Chondrocyte (in vitro differentiated cells): ENCODE data around the gene GALNT9. TPM values are rescaled to one million over a fixed set of nuclear protein-coding genes. Genes with fewer than 3 reads are reported as not detected.
"Not testable (repeated sequence)": the region's sequence is repeated elsewhere in the genome, so short reads cannot be mapped to it uniquely, and the experiment has no call there.

Source experiments
- DNase-seq: peaks from one replicate; pipeline ENCODE4 v3.0.0; 2021; ENCODE audit warnings: mixed read lengths, low spot score
- H3K27ac Mint-ChIP-seq: one replicate; pipeline ENCODE4 v1.8.0; 2021; ENCODE audit warnings: mild to moderate bottlenecking, moderate library complexity, mixed read lengths; ENCODE audit not compliant: unreplicated experiment
- H3K27me3 Mint-ChIP-seq: 2 replicates; pipeline ENCODE4 v1.8.0; 2021; ENCODE audit warnings: low read depth, mixed read lengths
- H3K36me3 Mint-ChIP-seq: 2 replicates; pipeline ENCODE4 v1.8.0; 2021; ENCODE audit warnings: low read depth, mixed read lengths
- H3K4me1 Mint-ChIP-seq: 2 replicates; pipeline ENCODE4 v1.8.0; 2021; ENCODE audit warnings: low read depth, mild to moderate bottlenecking, mixed read lengths
- H3K4me3 Mint-ChIP-seq: one replicate; pipeline ENCODE4 v1.8.0; 2021; ENCODE audit warnings: mild to moderate bottlenecking, moderate library complexity, mixed read lengths; ENCODE audit not compliant: unreplicated experiment
- H3K9me3 Mint-ChIP-seq: 2 replicates; pipeline ENCODE4 v1.8.0; 2021; ENCODE audit warnings: low read depth, mixed read lengths
- CTCF ChIP-seq: fragments of 200-600 bp; sonication (generic); IDR thresholded peaks from 2 replicates; pipeline ENCODE4 v1.5.0; 2021; ENCODE audit warnings: antibody characterized with exemption, mild to moderate bottlenecking, moderate library complexity
- total RNA-seq: library from RNA; stranded (reverse); gene quantifications from 3 replicates; pipeline ENCODE4 v1.2.1, GENCODE V29; 2021

GALNT9 gene
- total RNA-seq, 1 donor from 2014 or later: not detected

GRCh38 chr12:132308853-132309595 is 20.4 kb downstream of the GALNT9 start:
- no peaks in the 10 kb centered on the region for H3K4me1 Mint-ChIP-seq
- H3K36me3 Mint-ChIP-seq: peaks cover 10% of the 10 kb centered on the region
- H3K9me3 Mint-ChIP-seq: peaks cover 13% of the 10 kb centered on the region
- DNase-seq: peak; percentile 86
- no peak for TF ChIP-seq CTCF
- H3K27me3 Mint-ChIP-seq: peaks cover 29% of the 10 kb centered on the region
- no peak overlapping the region for H3K4me3 Mint-ChIP-seq
- no peak overlapping the region for H3K27ac Mint-ChIP-seq

GRCh38 chr12:132307976-132308852 is 21.2 kb downstream of the GALNT9 start:
- Mint-ChIP-seq H3K4me1 (no peaks in the 10 kb centered on the region), H3K27ac (no peak overlapping the region), H3K4me3 (no peak overlapping the region), H3K27me3 (peaks cover 29% of the 10 kb centered on the region), H3K36me3 (peaks cover 10% of the 10 kb centered on the region), H3K9me3 (peaks cover 13% of the 10 kb centered on the region)
- no peak for TF ChIP-seq CTCF
- no peak for DNase-seq

- Mint-ChIP-seq H3K4me1 (no peaks in the 10 kb centered on the region), H3K27me3 (peaks cover 36% of the 10 kb centered on the region)
Observed at GRCh38 chr12:132306885-132307191, 22.6 kb downstream of the GALNT9 start.

GRCh38 chr12:132305991-132306884 is 23.2 kb downstream of the GALNT9 start:
- no peak for TF ChIP-seq CTCF
- Mint-ChIP-seq H3K4me3 (no peak overlapping the region), H3K27me3 (peaks cover 36% of the 10 kb centered on the region), H3K27ac (no peak overlapping the region), H3K9me3 (peaks cover 5% of the 10 kb centered on the region), H3K36me3 (peaks cover 5% of the 10 kb centered on the region), H3K4me1 (no peaks in the 10 kb centered on the region)
- DNase-seq: peak; percentile 76

More at GRCh38 chr12:132306885-132307191, 22.6 kb downstream of the GALNT9 start:
- Mint-ChIP-seq H3K36me3 (peaks cover 8% of the 10 kb centered on the region), H3K27ac (no peak overlapping the region), H3K9me3 (peaks cover 11% of the 10 kb centered on the region), H3K4me3 (no peak overlapping the region)
- TF ChIP-seq CTCF: no peak
- no peak for DNase-seq

GRCh38 chr12:132305560-132305966 is 23.8 kb downstream of the GALNT9 start:
- no peaks in the 10 kb centered on the region for H3K4me1 Mint-ChIP-seq
- no peak overlapping the region for H3K27ac Mint-ChIP-seq
- H3K9me3 Mint-ChIP-seq: no peaks in the 10 kb centered on the region
- H3K27me3 Mint-ChIP-seq: peaks cover 36% of the 10 kb centered on the region
- peaks cover 2% of the 10 kb centered on the region for H3K36me3 Mint-ChIP-seq
- TF ChIP-seq CTCF: no peak
- peak; percentile 72 for DNase-seq
- no peak overlapping the region for H3K4me3 Mint-ChIP-seq

- not testable (repeated sequence) for H3K9me3 Mint-ChIP-seq, DNase-seq, H3K4me3 Mint-ChIP-seq, H3K36me3 Mint-ChIP-seq, H3K27ac Mint-ChIP-seq, H3K4me1 Mint-ChIP-seq
- H3K27me3 Mint-ChIP-seq: peaks cover 34% of the 10 kb centered on the region
Observed at GRCh38 chr12:132304866-132305265, 24.5 kb downstream of the GALNT9 start.

- H3K9me3 Mint-ChIP-seq, DNase-seq, H3K4me3 Mint-ChIP-seq, H3K27ac Mint-ChIP-seq, H3K36me3 Mint-ChIP-seq, H3K4me1 Mint-ChIP-seq: not testable (repeated sequence)
- H3K27me3 Mint-ChIP-seq: peaks cover 26% of the 10 kb centered on the region
Observed at GRCh38 chr12:132303853-132304373, 25.5 kb downstream of the GALNT9 start.
